ENCODE results near the gene EXD3.

DNA sequence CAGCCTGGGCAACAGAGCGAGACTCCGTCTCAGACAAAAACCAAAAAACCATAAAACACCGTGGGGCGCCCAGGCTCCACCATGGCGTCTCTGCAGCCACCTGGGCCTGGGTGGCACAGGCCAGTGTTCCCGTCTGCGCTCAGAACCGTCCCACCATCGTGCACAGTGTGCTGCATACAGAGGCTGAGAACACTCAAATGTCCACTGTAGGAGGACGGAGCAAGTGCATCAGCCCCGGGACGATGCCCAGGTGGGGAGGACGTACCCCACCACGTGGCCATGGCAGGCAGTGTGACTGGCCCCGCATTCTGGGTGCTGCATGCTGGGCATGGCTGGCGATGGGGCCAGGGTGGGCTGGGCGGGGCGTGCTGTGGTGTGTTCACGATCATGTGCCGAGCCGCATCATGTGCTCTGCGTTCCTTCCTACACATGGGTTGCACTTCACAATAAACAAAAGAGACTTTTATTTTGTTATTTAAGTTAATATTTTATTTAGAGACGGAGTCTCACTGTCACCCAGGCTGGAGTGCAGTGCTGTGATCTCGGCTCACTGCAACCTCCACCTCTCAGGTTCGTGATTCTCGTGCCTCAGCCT lies 37.8 kb downstream of the EXD3 start:
- TF ChIP-seq, protein P1, sequence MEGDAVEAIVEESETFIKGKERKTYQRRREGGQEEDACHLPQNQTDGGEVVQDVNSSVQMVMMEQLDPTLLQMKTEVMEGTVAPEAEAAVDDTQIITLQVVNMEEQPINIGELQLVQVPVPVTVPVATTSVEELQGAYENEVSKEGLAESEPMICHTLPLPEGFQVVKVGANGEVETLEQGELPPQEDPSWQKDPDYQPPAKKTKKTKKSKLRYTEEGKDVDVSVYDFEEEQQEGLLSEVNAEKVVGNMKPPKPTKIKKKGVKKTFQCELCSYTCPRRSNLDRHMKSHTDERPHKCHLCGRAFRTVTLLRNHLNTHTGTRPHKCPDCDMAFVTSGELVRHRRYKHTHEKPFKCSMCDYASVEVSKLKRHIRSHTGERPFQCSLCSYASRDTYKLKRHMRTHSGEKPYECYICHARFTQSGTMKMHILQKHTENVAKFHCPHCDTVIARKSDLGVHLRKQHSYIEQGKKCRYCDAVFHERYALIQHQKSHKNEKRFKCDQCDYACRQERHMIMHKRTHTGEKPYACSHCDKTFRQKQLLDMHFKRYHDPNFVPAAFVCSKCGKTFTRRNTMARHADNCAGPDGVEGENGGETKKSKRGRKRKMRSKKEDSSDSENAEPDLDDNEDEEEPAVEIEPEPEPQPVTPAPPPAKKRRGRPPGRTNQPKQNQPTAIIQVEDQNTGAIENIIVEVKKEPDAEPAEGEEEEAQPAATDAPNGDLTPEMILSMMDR (IDR thresholded peaks at IDR 0.05; ENCODE audit: insufficient read depth, low read length), result no peak
- TF ChIP-seq POLR2AphosphoS5 (IDR thresholded peaks at IDR 0.05; ENCODE audit: low read depth), result no peak
- TF ChIP-seq, protein P2, sequence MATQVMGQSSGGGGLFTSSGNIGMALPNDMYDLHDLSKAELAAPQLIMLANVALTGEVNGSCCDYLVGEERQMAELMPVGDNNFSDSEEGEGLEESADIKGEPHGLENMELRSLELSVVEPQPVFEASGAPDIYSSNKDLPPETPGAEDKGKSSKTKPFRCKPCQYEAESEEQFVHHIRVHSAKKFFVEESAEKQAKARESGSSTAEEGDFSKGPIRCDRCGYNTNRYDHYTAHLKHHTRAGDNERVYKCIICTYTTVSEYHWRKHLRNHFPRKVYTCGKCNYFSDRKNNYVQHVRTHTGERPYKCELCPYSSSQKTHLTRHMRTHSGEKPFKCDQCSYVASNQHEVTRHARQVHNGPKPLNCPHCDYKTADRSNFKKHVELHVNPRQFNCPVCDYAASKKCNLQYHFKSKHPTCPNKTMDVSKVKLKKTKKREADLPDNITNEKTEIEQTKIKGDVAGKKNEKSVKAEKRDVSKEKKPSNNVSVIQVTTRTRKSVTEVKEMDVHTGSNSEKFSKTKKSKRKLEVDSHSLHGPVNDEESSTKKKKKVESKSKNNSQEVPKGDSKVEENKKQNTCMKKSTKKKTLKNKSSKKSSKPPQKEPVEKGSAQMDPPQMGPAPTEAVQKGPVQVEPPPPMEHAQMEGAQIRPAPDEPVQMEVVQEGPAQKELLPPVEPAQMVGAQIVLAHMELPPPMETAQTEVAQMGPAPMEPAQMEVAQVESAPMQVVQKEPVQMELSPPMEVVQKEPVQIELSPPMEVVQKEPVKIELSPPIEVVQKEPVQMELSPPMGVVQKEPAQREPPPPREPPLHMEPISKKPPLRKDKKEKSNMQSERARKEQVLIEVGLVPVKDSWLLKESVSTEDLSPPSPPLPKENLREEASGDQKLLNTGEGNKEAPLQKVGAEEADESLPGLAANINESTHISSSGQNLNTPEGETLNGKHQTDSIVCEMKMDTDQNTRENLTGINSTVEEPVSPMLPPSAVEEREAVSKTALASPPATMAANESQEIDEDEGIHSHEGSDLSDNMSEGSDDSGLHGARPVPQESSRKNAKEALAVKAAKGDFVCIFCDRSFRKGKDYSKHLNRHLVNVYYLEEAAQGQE (IDR thresholded peaks at IDR 0.05; ENCODE audit: insufficient replicate concordance, low read depth), result no peak
- no peak for TF ChIP-seq GABPA (IDR thresholded peaks at IDR 0.05; ENCODE audit: low read depth)
- no peak for TF ChIP-seq SPI1 (IDR thresholded peaks at IDR 0.05; ENCODE audit: borderline replicate concordance, low read depth)

Data from HL-60 (cell line).